HG03196 (cell line): ENCODE results near the gene HOXD9.

ENCODE experiments used
- ATAC-seq: cut with Tn5 transposase; IDR thresholded peaks from one replicate; pipeline ENCODE4 v1.9.1; 2021; ENCODE audit not compliant: unreplicated experiment

Gene HOXD9

DNA sequence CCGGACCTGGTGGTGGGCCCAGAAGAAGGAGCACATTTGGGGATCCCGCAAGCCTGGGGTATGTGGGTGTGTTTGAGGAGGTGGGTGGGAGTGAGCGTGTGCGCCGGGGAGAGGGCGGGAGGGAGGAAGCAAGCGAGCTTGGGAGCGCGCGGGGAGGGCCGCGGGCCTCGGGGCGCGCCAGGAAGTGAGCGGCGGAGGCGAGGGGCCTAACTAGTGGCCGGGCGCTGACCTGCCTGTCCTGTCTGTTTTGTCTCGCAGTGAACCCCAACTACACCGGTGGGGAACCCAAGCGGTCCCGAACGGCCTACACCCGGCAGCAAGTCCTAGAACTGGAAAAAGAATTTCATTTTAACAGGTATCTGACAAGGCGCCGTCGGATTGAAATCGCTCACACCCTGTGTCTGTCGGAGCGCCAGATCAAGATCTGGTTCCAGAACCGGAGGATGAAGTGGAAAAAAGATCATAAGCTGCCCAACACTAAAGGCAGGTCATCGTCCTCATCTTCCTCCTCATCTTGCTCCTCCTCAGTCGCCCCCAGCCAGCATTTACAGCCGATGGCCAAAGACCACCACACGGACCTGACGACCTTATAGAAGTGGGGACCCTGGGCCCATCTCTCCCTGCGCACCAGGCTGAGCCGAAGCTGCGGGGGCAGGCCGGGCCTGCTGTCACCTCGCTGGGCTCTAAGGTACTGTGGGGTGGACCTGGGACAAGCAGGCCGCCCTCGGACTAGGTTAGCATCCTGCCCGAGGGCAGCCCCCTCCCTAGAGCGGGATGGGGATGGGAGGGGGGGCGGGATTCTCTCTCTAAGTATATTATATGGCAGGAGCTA lies 30.0 kb downstream of the HOXD9 start:
- no peak for ATAC-seq

DNA sequence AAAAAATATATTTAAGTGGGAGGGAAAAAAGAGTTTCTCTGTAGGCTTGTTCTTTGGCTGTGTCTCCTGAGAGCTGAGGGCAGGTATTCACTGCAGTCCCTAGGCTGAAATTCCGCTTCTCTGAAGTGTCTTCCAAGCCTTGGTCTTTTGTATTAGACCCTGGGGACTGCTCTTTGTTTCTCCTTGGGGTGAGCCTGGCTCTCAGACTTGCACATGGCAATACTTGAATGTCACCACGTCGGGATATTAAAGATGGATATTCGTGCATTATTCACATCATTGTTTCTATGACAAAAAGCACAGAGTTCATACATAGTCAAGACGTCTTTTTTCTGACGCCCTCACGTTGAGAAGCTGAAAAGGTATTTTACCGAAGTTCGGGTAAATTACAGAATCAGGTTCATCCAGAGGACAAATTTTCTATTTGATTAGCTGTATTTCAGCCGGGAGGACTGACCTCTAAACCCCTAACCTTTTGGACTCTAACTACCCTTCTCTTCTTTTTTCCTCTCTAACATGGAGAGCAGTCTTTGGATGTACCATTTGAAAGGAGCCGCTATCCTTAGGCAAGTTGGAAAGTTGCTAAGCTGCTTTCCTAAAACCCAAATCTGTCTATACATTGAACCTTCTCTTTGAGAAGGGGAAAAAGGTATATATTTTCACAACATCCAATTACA lies 32.2 kb downstream of the HOXD9 start:
- no peak for ATAC-seq

DNA sequence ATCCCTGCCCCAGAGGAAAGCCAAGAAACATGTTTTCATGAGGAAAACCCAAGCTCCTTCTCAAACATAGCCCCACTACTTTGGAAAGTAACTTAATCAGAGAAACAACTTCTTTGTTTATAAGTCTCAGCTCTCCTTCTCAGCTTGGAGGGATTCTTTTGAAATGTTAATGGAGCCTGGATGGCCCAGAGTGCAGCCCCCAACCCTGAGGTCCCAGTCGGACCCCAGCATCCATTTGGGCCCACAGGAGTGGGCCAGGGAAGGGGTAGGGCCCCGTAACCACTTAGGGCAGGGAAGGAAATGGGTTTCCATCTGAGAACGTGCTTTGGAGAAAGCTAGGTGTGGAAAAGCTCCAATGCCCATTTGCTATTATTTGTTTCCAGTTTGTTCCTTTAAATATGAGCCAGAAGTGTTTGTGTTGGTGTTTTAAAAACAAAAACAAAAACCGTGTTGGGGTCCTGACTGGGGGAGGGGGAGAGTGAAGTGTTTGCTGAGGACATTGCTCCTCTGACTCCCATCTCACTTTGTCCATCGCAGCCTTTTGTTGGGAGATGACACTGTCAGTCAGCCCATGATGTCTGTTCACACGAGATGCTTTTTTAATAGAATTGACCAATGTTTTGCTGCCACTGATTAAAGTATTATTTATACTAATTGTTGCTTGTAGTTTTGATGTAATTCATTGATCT lies 33.0 kb downstream of the HOXD9 start:
- no peak for ATAC-seq

DNA sequence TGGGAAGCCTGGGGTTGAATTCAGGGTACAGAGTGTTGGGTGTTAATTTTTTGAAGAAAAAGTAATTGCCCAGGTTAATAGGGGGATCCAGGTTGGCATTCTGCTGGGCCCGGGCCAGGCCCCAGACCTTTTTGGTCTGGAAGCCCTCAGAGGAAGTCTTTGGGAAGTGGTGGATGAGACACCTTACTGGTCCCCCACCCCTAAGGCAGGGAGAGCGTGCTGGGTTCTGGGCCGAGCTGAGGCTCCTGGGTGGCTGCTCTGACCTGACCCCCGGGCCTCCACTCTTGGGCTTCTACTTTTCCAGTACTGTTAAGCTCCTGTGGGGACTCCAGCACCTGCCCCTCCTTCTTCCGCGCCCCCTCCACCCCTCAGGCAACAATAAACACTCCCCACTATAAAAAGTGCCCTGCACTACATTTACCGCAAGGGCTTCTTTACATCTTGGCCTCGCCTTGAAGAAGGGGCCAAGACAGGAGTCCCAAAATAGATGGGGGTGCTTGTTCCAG lies 33.8 kb downstream of the HOXD9 start:
- no peak for ATAC-seq

DNA sequence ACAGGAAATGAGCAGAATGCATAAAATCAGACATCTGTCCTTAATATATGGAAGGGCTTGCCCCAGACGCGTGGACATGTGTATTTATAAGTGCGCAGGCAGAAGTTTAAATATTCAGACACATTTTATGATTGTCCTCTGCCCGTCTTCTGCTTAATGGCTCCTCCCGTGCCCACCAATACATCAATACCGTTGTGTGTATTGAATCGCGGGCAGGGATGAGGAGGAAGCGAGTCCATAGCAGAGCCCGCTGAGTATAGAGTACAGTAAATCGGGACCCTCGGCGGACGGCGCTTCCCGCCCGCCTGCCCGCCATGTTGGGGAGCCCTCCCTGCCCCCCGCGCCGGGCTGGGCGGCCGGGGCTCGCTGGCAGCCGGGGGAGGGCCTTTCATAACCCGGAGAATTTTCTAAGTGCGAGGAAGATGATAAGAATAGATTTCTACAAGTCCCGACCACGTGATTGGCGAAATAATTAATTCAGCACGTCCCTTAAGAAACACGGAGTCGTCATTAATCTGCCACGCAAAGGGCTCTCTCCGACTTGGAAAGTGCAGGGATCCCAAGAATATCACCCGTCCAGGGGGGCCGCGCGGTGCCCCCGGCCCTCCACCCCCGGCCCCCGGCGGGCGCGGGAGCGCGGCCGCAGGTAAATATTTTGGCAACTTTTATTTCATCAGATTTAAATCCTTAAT lies 34.4 kb downstream of the HOXD9 start, which contains the start of gene HOXD3:
Gene HOXD3 (plus strand): TSS at position 501 of the 692 bp plus-strand sequence. CDS start 11,808 bp downstream, outside the sequence.
- no peak for ATAC-seq

DNA sequence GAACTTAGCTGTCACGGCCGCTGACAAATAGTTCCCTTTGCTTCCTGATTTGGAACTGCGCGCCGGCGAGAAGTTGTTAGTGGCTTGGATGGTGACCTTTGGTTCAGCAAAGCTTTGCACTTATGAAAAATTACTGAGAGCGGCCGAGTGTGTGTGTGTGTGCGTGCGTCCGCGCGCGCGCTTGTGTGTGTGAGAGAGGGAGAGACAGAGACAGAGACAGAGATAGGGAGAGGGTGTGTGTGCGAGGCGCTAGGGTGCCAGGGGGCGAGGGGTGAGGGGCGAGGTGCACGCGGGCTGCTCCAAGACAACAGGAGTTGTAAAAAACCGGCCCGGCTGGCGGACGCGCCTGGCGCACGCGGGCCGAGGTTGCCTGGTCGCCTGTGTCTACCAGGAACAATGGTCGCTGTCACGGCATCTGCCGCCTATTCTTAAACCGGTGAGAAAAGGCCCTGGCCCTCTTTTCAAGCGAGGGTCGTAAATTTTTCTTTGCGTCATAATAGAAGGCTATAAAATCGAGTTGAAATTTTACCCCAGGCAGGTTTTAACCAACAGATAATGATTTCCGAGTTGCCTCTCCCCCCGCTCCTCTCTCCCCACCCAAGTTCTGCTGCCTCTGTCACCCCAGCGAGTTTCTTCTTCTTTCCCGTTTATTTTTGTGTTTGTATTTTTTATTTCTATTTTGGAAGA lies 35.1 kb downstream of the HOXD9 start:
- ATAC-seq, result no peak

DNA sequence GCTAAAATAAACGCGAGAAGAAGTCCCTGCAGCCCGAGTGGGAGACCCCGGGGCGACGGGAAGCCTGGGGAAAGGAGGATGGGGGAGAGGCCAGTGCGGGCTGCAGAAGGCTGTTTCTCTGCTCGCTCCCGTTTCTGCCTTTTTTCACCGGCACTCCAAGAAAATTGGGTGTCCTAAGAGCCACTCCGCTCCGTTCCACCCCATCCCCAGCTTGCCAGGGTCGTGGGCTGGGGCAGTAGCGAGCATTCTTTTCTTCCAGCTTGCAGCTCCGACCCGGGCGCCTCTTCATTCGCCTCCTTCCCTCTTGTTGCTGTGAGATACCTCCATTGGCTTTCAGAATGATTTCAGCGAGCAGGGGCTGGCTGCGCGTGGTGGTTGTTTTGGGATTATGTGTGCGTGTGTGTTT lies 35.7 kb downstream of the HOXD9 start:
- no peak for ATAC-seq

DNA sequence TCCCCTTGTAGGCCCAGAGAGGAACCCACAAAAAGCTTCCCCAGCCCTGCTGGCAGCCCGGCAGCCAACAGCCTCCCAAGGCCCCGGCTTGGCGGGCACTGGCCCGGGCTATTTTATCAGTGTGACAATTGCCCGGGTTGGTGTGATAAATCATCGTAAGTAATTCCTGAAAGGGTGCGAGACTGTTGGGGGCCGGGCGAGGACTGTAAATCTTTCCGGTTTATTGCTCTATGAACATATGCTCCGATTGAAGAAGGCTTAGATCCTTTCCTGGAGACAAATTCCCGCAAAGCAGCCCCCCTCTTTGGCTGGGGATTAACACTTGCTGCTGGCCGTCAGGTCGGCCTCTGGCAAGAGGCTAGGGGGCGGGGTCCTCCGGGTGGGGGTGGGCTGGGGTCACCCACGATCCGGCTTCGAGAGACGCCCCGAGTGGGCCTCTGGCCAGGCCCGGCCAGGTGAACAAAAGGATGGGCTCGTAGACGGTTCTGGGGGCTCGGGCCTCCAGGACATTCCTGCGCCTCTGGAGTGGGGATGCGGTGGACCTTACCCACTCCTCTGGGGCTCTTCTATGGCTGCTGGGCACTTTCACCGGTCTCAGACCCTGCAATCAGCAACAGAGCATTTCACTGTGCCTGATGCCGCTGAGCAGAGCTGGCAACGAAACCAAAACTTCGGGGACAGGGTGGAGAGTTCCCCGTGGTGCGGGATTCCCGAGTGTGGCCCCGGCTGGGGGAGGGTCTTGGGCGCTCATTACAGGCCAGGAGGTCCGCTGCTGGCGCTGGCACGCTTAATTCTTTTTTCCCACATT lies 36.5 kb downstream of the HOXD9 start:
- ATAC-seq, result no peak

DNA sequence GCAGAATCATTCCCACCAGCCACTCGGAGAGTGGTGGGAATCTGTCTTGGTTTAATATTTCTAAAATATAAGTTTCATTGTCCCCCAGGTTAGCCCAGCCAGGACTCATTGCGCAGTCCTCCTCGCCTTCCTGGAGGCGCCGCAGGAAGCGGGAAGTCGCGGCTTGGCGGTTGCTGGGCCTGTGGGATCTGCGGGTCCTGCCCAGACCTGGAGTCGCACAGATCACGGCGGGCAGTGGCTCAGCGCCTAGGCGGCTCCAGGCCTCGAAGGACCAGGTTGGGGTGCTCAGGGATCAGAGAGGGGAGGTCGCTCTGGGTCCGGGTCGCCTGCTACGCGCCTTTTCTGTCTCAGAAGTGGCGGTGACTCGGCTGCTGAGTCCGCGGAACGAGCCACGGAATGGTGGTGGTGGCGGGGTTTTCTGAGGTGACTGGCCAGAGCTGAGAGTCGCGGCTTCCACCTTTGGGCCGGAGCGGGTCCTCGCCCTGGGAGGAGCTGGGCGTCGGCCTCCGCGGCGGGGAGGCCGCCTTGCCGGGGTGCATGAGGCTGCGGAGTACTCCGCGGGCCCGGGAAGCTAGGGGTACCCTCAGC lies 37.2 kb downstream of the HOXD9 start:
- ATAC-seq, result no peak

DNA sequence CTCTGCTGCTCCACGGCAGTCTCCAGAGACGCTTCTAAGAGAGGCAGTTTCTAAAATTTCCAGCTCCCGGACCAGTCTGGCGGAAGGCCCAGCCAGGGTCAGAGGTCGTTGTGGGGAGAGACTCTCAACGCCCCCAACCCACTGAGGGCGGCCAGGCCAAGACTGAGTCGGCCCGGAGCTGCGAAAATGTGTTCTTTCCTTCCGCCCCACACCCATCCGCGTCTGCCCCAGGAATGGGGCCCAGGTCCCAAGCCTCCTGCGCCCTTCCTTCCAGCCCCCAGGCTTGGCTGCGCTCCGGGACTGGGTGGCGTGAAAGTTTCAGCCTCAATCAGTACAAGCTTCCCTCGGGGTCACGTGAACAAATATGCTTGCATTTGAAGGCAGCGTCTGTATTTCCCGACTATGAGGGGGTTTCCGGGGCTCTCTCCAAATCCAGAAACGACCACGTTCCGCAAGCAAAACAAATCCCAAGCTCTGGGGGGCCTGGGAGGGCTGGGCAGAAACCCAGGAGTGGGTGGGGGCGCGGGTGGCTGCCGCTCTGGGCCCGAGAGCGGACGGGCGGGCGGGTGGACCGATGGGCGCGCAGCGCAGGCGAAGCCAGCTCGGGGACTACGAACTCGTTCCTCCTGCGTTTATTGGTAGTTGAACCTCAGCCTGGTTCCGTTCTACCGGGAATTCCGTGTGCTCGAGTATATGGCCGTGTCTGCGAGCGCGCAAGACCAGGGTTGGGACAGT lies 37.9 kb downstream of the HOXD9 start:
- ATAC-seq, result no peak

DNA sequence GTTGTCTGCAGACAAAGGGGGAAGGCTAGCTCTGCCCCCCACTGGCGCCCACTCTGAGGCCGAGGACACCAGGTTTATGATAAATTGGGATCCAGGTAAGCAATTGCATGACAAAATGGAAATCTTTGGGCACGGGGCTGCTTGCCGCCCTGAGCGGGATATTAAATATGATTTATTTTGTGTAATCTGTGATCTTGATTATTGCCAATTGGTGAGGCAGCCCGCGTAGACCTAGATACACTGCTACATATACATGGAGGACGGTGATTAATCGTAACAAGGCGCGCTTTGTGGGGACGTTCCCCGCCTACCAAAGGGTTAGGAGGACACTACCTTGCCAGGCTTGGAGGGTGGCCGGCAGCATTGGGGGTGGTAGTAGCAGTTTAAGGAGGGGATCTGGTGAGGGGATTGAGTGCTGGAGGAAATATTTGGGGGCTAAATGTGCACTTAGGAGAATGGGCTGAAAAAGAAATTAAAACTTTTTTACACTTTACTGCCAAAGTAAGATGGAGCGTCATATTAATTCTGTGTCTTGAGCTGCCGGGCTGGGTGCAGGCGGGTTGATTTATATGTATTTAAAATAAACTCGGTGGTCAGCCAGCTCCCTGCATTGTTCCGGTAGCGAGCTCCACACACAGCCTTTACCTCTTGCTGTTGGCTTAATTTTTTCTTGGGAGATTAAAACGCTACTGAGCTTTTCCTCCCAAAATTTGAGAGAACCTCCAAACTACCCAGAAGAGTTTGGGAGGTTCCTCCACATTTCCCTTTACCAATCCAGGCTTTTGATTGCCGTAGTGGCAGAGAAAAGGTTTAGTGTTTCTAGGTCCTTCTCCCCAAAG lies 38.7 kb downstream of the HOXD9 start:
- ATAC-seq, result no peak

DNA sequence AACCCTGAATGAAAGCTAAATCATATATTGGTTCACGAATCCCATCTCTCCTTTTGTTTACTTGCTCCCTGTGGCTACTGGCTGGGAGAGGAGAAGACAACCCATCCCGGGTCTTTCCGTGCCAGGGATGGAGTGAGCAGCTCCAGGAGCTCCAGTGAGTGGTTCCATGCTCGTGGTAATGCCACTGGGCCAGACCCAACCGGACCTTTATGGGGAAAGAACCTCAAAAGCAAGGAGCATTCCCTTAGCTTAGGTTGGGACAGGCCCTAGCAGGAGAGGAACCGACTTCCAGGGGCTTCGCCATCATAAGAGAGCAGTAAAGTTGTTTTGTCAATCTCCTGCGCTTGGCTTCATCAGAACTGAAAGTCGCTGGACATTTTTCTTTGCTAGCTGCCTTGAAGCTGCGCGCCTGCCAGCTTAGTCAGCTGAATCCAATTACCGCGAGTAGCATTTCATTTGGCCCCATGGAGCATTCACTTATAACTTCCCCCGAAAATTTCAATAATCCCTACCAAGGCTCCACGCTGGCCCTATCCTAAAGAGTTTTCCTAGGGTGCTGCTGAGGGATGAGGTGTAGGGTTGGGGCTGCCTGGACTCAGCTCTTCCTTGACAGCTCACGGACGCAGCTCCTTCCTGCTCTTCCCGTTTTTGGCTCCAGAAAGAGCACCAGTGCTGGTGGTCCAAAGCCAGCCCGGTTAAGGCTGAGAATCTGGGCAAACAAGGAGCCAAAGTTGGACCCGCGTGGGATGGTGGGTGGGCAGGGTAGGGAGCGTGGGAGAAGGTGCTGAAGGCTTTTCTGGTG lies 39.5 kb downstream of the HOXD9 start:
- ATAC-seq, result no peak

DNA sequence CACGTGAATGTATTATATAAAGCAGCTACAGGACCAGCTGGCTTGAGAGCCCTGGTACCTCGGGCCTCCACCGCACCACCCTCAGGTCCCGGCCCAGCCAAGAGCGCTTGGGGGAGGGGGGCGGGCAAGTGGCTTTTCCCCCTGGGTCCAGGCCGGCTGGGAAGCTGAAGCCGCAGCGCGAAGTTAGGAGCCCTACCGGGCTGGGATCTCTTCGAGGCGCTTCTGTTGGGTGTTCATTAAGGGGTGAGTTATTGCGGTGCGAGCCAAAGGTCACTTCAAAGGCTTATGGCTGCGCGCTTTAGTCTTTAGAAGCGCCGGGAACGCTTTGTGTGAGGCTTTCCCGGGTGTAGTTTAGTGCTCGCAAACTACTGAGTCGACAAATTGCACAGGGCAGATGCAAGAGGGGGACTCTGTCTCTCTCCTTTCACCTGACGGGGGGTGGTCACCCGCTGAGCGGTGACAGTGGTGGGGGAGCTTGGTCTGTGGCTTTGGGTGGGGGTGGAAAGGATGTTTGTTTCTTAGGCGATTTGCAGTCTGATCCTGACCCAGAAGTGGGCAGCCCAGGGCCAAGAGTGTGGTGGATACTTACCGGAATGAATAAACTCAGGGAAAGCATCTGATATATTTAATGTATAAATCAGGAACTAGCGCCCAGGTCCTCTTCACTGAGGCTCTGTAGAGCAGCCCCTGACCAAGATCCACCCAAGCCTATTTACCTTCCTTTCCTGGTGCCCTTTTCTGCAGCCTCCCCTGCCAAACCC lies 40.6 kb downstream of the HOXD9 start:
- ATAC-seq, result no peak

DNA sequence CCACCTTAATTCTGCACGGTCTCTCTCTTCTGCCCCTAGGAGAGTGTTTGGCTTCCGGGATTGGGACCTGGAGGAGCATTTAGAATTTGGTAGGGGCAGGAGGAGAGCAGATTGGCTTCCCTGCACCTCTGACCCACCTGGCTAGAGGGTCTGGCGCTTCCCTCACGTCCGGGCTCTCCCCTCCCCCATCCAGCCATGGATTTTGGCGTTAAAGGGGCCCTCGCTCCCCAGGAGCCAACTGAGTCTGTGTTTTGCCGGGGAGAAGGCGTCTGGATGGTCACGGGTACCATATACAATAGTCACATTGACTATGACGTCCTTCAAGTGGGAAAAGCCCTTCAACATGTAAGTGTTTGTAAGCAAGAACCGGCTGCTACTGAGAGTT lies 41.1 kb downstream of the HOXD9 start:
- no peak for ATAC-seq

DNA sequence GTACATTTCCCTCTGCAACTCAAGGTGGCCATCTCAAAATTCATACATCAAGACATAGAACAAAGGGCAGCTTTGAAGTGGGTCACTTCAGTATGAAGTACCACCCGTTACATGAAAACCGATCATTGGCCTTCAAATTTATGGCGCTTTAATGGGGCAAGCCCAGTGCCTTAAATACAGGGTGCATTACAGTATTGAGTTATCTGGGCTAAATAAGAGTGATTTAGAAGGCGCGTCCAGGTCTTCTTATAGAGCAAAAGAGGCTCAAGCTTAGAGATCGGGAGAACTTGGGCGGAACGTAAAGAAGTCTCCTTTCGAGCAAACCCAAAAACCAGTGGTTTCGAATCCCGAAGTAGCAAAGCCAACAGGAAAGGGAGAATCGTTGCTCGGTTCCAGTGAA lies 41.7 kb downstream of the HOXD9 start:
- ATAC-seq, result no peak
